ENCODE measurements around the gene BAIAP2L2. TPM values are rescaled to one million over a fixed set of nuclear protein-coding genes. Genes with fewer than 3 reads are reported as not detected.
A peak's percentile ranks its signal among the peaks of the same experiment; 100 is the strongest.

The BAIAP2L2 gene
- total and polyA plus RNA-seq, 2 experiments from 2014 or later = 3.9 to 5.6 TPM

DNA sequence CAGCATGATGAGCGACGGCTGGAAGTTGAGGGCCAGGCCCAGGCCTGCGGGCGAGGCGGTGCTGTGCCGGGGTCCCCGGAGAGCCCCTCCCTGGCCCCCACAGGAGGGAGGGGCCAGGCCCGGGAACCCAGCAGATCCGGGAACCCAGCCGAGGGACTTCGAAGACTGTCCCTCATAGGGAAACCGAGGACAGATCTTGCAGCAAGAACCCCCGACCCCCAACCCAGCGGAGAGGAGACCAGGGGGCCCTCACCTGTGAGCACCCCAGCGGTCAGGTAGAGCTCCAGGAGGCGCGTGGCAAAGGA is 28.9 kb downstream of the BAIAP2L2 start:
- no peak overlapping the region for H3K27ac Mint-ChIP-seq
- Histone ChIP-seq H2AFZ (no peak overlapping the region), H3K4me2 (peak overlapping the region; percentile 78), H3K27me3 (ENCODE audit: insufficient read depth) (peaks cover 38% of the 10 kb centered on the region), H3K9me2 (ENCODE audit: insufficient read depth) (no peaks in the 10 kb centered on the region), H3K4me1 (ENCODE audit: insufficient read depth) (peaks cover 25% of the 10 kb centered on the region; the same call in 1 of the 2 replicates), H3K79me2 (replicated peaks; ENCODE audit: insufficient read depth) (no peaks in the 10 kb centered on the region), H3K36me3 (ENCODE audit: insufficient read depth) (no peaks in the 10 kb centered on the region), H3F3A (replicated peaks; ENCODE audit: low read depth) (no peaks in the 10 kb centered on the region), H3K4me3 (peak overlapping the region; percentile 51), H4K20me1 (replicated peaks; ENCODE audit: insufficient read depth) (no peaks in the 10 kb centered on the region; the same call in 1 of the 2 replicates), H3K27ac (ENCODE audit: low read depth) (no peak overlapping the region)
- H3K4me3 Mint-ChIP-seq = no peak overlapping the region
- H3K27me3 Mint-ChIP-seq (ENCODE audit: insufficient read depth, low read depth, poor library complexity) = peaks cover 32% of the 10 kb centered on the region
- no peak for TF ChIP-seq NANOG (IDR thresholded peaks at IDR 0.05; ENCODE audit: borderline replicate concordance)
- peak; percentile 18 for TF ChIP-seq EZH2 (IDR thresholded peaks at IDR 0.05; ENCODE audit: low read depth, unreplicated experiment)
- no peak for TF ChIP-seq JUNB (IDR thresholded peaks at IDR 0.05; ENCODE audit: unreplicated experiment)
- H3K4me1 Mint-ChIP-seq = peaks cover 6% of the 10 kb centered on the region; the same call in 2 of the 3 replicates
- no peaks in the 10 kb centered on the region for H3K9me3 Mint-ChIP-seq
- DNase-seq (ENCODE audit: low spot score) (no peak), ATAC-seq (no peak)
- no peaks in the 10 kb centered on the region; the same call in 2 of the 3 replicates for H3K36me3 Mint-ChIP-seq (ENCODE audit: low read depth)

DNA sequence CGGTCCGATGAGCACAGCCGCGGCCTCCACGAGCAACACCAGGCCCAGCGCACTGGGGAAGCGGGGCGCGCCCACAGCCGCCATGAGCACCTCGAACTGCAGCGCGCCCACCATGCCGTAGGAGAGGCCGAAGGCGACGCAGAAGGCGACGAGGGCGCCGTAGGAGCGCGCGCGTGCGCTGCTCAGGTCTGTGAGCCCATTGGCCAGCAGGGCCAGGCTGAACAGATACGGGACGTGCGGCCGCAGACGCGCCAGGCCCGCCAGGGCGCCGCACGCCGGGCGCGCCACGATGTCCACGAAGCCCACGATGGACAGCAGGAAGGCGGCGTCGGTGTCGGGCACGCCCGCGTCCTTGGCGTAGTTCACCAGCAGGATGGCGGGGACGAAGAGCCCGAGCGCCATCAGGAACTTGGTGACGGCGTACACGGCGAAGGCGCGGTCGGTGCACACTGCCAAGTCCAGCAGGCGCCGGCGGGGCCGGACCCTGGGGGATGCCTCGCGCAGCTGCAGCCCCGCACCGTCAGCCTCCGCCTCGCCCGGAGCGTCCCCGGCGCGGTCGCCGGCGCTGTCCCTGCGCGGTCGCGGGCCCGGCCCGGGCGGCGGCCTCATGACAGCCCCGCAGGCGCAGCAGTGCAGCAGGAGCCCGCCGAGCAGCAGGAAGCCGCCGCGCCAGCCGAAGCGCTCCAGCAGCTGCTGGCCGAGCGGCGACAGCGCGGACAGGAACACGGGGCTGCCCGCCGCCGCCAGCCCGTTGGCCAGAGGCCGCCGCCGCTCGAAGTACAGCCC is 29.4 kb downstream of the BAIAP2L2 start:
- Histone ChIP-seq H3K79me2 (replicated peaks; ENCODE audit: insufficient read depth) (no peaks in the 10 kb centered on the region), H3K4me1 (ENCODE audit: insufficient read depth) (peaks cover 25% of the 10 kb centered on the region; the same call in 1 of the 2 replicates), H3F3A (replicated peaks; ENCODE audit: low read depth) (no peaks in the 10 kb centered on the region), H2AFZ (peak overlapping the region; percentile 94), H3K4me3 (peak overlapping the region; percentile 51), H3K36me3 (ENCODE audit: insufficient read depth) (no peaks in the 10 kb centered on the region), H3K9me2 (ENCODE audit: insufficient read depth) (no peaks in the 10 kb centered on the region), H4K20me1 (replicated peaks; ENCODE audit: insufficient read depth) (no peaks in the 10 kb centered on the region; the same call in 1 of the 2 replicates), H3K27ac (ENCODE audit: low read depth) (no peak overlapping the region), H3K27me3 (ENCODE audit: insufficient read depth) (peaks cover 38% of the 10 kb centered on the region), H3K4me2 (peak overlapping the region; percentile 78)
- DNase-seq (ENCODE audit: low spot score) (peak; percentile 84), ATAC-seq (peak; percentile 70)
- Mint-ChIP-seq H3K9me3 (no peaks in the 10 kb centered on the region), H3K27ac (no peak overlapping the region), H3K27me3 (ENCODE audit: insufficient read depth, low read depth, poor library complexity) (peaks cover 33% of the 10 kb centered on the region), H3K4me1 (peaks cover 6% of the 10 kb centered on the region; the same call in 2 of the 3 replicates), H3K4me3 (peak overlapping the region; percentile 54; the same call in 2 of the 3 replicates), H3K36me3 (ENCODE audit: low read depth) (no peaks in the 10 kb centered on the region; the same call in 2 of the 3 replicates)
- TF ChIP-seq, protein P1, sequence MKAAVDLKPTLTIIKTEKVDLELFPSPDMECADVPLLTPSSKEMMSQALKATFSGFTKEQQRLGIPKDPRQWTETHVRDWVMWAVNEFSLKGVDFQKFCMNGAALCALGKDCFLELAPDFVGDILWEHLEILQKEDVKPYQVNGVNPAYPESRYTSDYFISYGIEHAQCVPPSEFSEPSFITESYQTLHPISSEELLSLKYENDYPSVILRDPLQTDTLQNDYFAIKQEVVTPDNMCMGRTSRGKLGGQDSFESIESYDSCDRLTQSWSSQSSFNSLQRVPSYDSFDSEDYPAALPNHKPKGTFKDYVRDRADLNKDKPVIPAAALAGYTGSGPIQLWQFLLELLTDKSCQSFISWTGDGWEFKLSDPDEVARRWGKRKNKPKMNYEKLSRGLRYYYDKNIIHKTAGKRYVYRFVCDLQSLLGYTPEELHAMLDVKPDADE (IDR thresholded peaks at IDR 0.05) = no peak
- TF ChIP-seq CREB1 (CRISPR knock-in tag; IDR thresholded peaks at IDR 0.05; ENCODE audit: low read depth) (peak; percentile 38; the same call in 1 of the 2 replicates), POLR2AphosphoS5 (IDR thresholded peaks at IDR 0.05; ENCODE audit: low read depth) (peak; percentile 74)

DNA sequence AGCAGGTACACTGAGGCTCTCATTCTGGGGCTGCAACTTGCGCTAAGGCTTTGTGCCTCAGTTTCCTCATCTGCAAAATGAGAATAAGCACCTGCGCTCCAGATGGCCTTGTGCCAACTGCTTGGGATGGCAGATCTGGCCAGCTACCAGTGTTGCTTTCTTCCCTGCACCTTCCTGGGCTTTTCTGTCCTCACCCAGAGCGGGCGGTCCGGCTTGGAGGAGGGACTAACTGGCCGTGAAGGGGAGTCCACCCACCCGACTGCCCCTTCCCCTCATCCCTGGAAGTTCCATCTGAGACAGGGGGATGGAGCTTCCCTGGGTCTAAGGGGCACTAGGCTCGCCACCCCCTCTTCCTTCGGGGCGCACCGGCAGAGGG is 30.0 kb downstream of the BAIAP2L2 start:
- TF ChIP-seq EZH2 (IDR thresholded peaks at IDR 0.05; ENCODE audit: low read depth, unreplicated experiment) (no peak), JUNB (IDR thresholded peaks at IDR 0.05; ENCODE audit: unreplicated experiment) (no peak)
- TF ChIP-seq, protein P2, sequence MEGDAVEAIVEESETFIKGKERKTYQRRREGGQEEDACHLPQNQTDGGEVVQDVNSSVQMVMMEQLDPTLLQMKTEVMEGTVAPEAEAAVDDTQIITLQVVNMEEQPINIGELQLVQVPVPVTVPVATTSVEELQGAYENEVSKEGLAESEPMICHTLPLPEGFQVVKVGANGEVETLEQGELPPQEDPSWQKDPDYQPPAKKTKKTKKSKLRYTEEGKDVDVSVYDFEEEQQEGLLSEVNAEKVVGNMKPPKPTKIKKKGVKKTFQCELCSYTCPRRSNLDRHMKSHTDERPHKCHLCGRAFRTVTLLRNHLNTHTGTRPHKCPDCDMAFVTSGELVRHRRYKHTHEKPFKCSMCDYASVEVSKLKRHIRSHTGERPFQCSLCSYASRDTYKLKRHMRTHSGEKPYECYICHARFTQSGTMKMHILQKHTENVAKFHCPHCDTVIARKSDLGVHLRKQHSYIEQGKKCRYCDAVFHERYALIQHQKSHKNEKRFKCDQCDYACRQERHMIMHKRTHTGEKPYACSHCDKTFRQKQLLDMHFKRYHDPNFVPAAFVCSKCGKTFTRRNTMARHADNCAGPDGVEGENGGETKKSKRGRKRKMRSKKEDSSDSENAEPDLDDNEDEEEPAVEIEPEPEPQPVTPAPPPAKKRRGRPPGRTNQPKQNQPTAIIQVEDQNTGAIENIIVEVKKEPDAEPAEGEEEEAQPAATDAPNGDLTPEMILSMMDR (conservative IDR thresholded peaks at IDR 0.05; ENCODE audit: low read depth in 2 of 2) = 0 out of 4 replicates have a peak, but pooled peaks of 1 of the 2 experiments have one; percentile 13
- Histone ChIP-seq H3K4me3 (peak overlapping the region; percentile 51), H3K79me2 (replicated peaks; ENCODE audit: insufficient read depth) (no peaks in the 10 kb centered on the region), H3K27me3 (ENCODE audit: insufficient read depth) (peaks cover 38% of the 10 kb centered on the region), H3F3A (replicated peaks; ENCODE audit: low read depth) (no peaks in the 10 kb centered on the region), H3K4me2 (peak overlapping the region; percentile 78), H3K27ac (ENCODE audit: low read depth) (no peak overlapping the region), H2AFZ (peak overlapping the region; percentile 94), H3K9me2 (ENCODE audit: insufficient read depth) (no peaks in the 10 kb centered on the region), H3K4me1 (ENCODE audit: insufficient read depth) (peaks cover 25% of the 10 kb centered on the region; the same call in 1 of the 2 replicates), H3K36me3 (ENCODE audit: insufficient read depth) (no peaks in the 10 kb centered on the region), H4K20me1 (replicated peaks; ENCODE audit: insufficient read depth) (no peaks in the 10 kb centered on the region; the same call in 1 of the 2 replicates)
- H3K27me3 Mint-ChIP-seq (ENCODE audit: insufficient read depth, low read depth, poor library complexity) = peaks cover 34% of the 10 kb centered on the region
- peak overlapping the region; percentile 54; the same call in 2 of the 3 replicates for H3K4me3 Mint-ChIP-seq
- H3K36me3 Mint-ChIP-seq (ENCODE audit: low read depth) = no peaks in the 10 kb centered on the region; the same call in 2 of the 3 replicates
- DNase-seq (ENCODE audit: low spot score) (no peak), ATAC-seq (no peak)
- H3K9me3 Mint-ChIP-seq = no peaks in the 10 kb centered on the region
- peaks cover 8% of the 10 kb centered on the region; the same call in 2 of the 3 replicates for H3K4me1 Mint-ChIP-seq
- H3K27ac Mint-ChIP-seq = no peak overlapping the region
